NCI-H226 (cell line): ENCODE results near the gene TAF4.

ENCODE experiments used
- DNase-seq: peaks from one replicate; pipeline ENCODE4 v3.0.0-alpha.2; 2015

TAF4 gene

DNA sequence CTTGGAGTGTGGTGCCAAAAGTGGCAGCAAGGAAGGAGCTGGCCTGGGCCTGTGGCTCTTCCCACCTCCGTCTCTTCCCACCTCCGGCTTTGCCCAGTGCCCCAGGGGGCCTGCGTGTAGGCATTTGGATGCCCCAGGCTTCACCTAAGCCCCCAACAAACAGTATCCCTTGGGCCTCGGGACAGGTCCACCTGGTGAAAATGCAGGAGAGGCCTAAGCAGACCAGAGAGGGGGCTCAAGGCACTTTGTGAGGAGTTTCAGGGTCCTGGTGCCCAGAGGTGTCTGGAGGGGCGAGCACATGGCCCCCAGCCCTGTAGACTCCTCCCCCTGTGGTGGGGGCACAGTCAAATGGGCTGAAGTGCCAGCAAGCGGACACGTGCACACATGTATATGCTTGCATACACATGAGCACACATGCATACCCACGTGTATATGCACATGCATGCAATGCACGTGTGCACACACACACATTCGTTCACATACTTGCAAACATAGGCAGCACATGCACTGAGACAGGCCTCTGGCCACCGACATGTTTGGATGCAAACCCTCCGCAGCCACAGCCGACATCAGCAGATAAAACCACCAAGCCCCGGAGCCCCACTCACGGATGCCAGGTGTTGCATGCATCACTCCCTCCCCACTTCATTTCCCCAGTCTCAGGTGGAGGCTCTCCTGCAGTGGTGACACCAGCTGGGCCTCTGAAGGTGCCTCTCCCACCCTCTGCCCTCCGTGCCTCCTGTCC is 124.5 kb downstream of the TAF4 start:
- no peak for DNase-seq

- no peak for DNase-seq
These were observed 125.2 kb downstream of the TAF4 start for GRCh38 chr20:61940491-61940890.

DNA sequence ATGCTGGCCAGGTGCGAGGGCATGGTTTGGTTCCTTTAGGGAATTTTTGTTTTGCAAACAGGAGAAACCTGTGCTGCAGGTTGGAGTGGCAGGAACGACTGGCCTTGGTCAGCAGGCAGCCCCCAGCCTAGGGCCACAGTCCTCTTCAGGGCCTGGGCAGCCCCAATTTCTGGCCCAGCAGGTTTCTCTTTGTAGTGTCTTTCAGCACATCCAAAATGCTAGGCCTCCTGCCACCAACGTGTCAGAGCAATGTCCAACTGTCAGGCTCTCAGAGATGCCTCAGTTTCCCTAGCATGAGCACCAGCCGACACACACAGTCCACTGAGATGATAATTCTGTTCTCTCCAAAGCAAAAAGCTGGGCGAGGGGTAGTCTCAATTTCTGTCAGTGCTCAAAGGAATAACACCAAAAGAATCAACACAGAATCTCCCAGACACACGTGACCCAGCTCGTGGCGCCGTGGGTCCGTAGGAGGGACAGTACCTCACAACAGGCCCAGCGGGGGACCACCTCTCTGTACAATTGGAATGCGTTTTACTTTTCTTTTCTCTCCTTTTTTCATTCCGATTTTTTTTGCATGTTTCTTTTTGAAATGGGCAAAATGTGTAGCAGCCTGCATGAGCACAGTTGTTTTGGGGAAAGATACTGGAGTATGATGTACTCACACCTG is 125.9 kb downstream of the TAF4 start:
- DNase-seq: no peak

GRCh38 chr20:61938839-61939690 is 126.6 kb downstream of the TAF4 start:
- DNase-seq: no peak

- DNase-seq: no peak
These were observed 127.5 kb downstream of the TAF4 start for GRCh38 chr20:61937963-61938838.

DNA sequence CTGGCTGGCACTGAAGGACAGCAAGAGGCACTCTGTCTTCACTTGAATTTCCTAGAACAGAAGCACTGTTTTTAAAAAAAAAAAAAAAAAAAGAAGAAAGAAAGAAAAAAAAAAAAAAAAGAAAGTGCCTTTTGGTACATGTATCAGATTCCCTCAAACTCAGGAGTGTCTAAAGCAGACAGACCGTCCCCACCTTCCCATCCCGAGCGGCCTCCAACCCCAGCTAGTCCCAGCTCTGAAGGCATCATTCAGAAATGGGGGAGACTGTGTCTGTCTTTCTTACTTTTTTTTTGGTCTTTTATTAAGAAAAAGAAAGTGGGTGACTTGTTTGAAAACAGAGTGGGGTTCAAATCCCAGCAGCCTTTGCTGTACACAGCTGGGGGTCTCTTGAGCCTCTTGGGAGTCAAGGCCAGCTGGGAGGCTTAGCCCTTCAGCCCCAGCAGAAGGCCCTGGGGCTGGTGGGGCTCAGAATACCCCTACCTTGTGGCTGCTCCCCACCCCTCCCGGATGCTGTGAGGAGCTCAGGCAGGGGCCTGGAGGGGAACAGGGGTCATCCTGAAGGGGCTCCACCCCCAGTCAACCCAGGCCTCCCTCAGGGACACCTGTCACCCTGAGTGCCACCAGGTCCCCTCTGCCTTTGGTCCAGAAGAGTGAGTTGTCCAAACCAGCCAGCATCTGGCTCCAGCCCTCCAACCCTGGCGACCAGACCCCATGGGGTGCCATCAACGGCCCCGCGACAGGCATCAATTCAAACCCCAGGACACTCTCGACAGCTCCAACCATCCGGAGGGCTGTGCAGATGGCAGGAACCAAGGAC is 128.3 kb downstream of the TAF4 start:
- no peak for DNase-seq

GRCh38 chr20:61936701-61937131 is 129.0 kb downstream of the TAF4 start:
- DNase-seq: no peak

- no peak for DNase-seq
These were observed 129.6 kb downstream of the TAF4 start for GRCh38 chr20:61935926-61936700.

DNA sequence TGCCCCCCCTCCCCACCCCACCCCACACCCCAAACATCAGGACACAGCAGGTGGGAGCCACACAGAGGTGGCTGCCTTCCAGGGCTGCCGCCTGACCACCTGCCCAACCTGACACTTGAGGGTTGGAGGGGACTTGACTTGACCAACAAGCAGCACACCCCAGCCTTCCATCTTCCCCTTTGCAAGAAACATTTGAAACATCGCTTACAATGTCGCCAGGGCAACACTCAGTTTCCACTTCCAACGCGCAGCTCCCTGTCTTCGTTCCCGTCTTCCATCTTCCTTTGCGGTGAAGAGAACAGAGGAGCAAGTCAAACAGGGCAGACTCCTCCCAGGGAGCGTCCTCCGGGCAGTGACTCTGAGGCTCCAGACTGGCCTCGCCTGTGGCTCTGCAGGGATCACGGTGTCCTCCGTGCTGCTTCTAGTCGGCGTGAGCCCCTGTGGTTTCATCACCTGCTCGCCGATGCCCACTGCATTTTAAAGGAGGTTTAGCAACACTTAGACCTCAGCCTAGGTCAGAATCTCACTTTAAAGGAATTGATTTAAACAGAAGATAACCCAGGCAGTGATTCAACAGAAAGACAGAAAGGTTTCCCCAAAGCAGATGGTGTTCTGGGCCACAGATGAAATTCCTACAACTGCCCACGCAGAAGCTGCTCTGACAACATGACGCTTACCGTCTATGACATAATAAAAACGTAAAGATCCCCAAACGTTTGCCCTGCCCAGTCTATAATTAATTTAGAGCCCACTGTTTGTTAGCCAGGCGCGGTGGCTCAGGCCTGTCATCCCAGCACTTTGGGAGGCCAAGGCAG is 130.8 kb downstream of the TAF4 start:
- no peak for DNase-seq

DNA sequence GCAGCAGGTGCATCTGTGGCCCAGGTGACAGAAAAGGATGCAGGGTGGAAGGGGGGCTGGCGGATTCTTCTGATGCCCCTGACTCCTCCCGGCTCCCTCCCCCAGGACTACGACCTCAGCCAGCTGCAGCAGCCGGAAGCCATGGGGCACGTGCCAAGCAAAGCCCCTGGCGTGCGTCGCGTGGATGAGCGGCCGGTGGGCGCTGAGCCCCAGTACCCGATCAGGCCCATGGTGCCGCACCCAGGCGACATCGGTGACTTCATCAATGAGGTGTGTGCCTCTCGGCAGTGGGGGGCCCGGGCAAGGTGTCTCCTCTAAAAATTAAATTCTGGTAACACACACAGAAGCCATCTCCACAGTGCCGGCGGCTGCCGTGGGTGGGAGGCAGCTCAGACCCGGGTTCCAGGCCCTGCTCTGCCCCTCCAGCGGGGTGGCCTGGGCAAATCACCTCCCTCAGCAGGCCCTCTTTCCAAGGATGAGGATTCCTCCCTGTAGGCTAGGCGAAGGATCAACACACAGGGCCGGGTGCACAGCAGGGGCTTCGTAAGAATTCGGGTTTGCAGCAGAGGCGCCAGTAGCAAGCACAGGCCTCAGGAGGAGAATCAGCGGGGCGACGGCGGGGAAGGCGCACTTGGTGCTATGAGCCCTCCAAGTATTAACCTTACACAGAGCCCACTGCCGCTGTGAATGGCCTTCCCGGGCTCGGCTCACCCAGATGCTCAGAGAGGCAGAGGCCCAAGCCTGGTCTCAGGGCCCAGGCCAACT is 131.5 kb downstream of the TAF4 start:
- no peak for DNase-seq

DNA sequence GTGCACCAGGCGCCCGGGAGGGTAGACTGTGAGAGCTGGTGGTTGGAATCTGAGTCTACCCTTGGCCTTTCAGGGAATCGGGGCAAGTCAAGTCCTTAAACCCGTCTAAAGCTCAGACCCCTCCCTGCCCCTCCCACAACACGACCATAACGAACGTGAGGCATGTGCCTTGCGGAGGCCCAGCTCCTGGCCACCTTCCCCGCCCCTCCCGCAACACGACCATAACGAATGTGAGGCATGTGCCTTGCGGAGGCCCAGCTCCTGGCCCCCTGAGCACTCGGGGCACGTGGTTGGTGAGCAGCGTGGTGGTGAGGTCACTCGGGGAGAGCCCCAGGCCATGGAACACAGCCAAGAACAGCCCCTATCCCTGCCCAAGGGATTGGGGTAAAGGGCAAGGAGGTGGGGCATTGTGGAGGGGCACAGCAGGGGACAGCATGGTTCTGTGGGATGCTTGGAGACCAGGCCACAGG is 132.2 kb downstream of the TAF4 start:
- no peak for DNase-seq

DNA sequence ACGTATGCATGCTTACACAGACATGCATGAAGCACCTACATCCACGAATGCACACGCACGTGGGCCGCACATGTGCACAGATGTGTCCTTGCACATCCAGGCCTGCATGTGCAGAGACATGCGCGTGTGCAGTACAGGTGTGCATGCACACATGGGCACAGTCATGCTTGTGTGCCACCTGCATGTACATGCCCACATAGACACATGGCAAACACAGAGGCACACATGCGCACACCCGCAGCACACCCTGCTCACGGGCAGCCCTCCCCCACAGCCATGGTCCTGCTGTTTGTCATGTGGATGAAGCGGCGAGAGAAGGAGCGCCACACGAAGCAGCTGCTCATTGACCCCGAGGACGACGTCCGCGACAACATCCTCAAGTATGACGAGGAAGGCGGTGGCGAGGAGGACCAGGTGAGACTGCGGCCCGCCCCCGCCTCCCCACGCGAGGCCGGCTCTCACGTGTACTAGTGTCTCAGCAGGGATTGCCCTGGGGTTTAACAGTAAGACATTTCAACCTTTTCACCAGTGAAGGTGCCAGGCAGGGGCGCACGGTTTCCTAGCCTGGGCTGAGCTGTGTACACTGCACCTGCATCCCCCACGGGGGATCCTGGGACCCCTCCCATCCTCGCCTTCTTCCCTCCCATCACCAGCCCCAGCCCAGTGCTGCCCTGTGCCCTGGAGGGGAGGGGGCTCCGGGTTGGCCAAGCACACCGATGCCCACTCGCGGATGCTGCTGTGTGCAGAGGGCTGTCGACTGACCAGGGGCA is 132.8 kb downstream of the TAF4 start:
- no peak for DNase-seq

DNA sequence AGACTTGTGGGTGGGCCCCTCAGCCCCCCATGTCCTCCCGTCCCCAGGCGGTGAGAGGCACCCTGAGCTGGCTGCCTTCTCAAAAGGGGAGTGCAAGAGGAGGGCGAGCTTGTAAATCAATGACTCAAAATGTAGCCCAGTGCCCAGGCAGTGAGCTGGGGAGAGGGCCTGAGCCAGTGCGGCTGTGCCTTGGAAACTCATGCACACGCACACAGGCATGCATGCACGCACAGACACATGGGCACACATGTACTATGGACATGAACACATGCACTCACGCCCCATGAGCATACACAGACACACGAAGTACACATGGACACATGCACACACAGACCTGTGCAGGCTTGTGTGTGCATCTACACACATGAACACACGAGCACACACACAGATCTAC is 133.5 kb downstream of the TAF4 start:
- DNase-seq: no peak

GRCh38 chr20:61931476-61932198 is 134.0 kb downstream of the TAF4 start:
- DNase-seq: no peak

- DNase-seq: no peak
These were observed 134.8 kb downstream of the TAF4 start for GRCh38 chr20:61930776-61931475.

DNA sequence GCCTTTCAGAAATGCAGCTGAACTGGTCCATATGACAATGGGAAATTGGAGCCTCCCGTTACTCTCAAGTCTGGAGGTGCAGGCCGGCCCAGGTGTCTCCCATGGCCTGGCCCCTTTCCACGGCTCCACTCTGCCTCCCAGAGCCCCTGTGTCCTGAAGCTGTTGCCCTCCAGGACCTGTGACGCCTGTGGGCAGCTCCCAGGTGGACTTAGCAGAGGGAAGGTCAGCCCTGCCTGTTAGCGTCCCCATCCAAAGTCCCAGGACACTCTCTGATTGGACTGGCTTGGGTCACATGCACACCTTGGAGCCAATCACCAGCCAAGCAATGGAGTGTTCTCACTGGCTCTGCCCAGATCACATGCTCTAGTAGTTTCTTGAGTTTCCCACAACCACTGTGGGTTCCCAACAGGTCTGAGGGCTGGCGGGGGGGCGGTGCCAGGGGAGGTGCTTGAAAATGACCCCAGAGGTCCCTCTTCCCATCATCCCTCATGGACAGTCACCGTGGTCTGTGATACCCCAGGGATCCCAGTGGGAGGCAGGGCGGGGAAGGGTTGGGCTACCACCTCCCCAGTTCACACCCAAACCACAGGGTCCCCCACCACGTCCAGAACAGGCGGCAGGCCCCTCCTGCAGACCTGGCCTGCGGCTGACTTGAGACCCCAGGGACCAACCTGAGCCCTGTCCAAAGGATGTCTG is 135.6 kb downstream of the TAF4 start:
- no peak for DNase-seq
